ENCODE data around the gene GABARAP. TPM values are rescaled to one million over a fixed set of nuclear protein-coding genes. Genes with fewer than 3 reads are reported as not detected.

The GABARAP gene
- total and polyA plus RNA-seq, 2 experiments from 2014 or later, result 517 to 772 TPM

DNA sequence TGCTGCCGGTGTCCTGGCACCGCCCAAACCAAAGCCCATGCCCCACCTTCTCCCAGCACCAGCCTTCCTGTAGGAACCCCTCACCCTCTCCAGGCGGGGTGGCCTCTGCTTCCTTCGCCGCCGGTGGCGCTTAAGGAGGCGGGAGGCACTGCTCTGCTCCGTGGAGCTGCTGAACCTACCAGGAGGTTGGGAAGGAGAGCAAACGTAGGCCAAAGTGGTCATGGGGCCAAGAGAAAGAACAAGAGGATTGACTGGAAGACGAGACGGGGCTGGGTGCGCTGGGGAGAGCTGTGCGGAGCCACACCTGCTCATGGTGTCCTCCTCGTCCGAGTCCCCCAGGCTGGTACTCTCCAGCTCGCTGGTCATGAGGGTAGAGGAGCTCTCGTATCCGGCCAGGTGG, 12.7 kb downstream of the GABARAP start:
- Histone ChIP-seq H3K4me3 (no peak overlapping the region), H3K9me3 (ENCODE audit: low read depth) (no peaks in the 10 kb centered on the region), H3K27ac (no peak overlapping the region), H3K36me3 (peaks cover 46% of the 10 kb centered on the region), H3K4me1 (ENCODE audit: low read depth) (peaks cover 4% of the 10 kb centered on the region), H3K27me3 (no peaks in the 10 kb centered on the region)
- DNase-seq (ENCODE audit: low read depth in 1 of 2, low spot score in 1 of 2), result no peak
- TF ChIP-seq, protein P1, sequence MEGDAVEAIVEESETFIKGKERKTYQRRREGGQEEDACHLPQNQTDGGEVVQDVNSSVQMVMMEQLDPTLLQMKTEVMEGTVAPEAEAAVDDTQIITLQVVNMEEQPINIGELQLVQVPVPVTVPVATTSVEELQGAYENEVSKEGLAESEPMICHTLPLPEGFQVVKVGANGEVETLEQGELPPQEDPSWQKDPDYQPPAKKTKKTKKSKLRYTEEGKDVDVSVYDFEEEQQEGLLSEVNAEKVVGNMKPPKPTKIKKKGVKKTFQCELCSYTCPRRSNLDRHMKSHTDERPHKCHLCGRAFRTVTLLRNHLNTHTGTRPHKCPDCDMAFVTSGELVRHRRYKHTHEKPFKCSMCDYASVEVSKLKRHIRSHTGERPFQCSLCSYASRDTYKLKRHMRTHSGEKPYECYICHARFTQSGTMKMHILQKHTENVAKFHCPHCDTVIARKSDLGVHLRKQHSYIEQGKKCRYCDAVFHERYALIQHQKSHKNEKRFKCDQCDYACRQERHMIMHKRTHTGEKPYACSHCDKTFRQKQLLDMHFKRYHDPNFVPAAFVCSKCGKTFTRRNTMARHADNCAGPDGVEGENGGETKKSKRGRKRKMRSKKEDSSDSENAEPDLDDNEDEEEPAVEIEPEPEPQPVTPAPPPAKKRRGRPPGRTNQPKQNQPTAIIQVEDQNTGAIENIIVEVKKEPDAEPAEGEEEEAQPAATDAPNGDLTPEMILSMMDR (IDR thresholded peaks at IDR 0.05; ENCODE audit: low read depth, low read length), result no peak

DNA sequence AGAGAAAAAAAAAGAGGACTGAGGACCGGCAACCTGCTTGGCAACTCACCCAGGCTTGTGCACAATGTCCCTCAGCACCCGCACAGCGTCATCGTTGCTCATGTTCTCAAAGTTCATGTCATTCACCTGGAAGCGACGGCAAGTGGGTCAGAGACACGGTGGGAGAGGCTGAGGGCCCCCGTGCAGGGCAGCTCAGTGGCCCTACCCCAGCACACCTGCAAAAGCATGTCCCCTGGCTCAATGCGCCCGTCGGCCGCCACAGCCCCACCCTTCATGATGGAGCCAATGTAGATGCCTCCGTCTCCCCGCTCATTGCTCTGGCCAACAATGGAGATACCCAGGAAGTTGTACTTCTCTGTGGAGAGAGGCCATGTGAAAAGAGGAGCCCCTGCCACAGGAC, 13.3 kb downstream of the GABARAP start:
- Histone ChIP-seq H3K27ac (no peak overlapping the region), H3K4me3 (no peak overlapping the region), H3K36me3 (peaks cover 49% of the 10 kb centered on the region), H3K27me3 (no peaks in the 10 kb centered on the region), H3K9me3 (ENCODE audit: low read depth) (no peaks in the 10 kb centered on the region), H3K4me1 (ENCODE audit: low read depth) (peaks cover 4% of the 10 kb centered on the region)
- TF ChIP-seq, protein P1 (IDR thresholded peaks at IDR 0.05; ENCODE audit: low read depth, low read length), result no peak
- no peak for DNase-seq (ENCODE audit: low read depth in 1 of 2, low spot score in 1 of 2)

DNA sequence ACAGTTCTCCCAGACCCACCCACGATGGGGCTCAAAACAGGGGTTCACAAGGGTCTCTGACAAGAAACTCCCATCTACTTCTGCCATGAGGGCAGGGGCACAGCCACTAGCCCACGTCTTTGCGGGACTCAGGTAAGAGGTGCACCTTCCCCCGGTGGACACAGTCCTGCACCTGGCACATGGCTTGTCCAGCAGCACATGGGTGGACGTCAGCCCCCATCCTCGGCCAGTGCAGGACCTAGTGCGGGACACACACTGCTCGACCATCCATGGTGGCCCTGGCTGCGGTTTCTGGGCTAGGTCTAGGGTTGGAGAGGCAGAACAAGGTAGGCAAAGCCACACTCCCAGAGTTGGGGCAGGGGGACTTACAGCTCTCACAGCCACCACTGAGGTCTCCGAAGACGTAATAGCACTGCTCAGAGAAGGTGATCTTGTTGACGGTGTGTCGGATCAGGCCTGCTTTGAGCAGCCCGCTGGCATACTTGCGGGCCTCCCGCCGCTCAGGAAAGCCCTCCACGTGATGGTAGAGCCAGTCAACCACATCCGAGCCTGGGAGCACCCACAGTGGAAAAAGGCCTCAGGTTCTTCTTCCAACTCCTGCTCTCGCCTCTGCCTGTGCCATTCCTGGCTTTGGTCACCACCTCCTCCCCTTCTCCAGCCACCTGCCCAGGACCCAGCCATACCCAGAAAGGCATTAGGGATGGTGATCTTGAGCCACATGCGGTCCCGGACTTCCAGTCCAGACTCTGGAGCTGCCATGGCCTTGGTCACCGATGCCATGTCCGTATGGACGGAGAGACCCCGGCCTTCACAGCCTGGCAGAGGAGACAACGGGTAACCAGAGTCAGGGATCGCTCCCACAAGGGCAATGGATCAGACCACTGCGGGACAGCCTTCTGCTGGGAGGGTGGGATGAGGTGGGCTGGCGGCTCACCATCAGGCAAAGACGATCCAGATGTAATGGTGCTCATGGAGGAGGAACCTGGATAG, 15.2 kb downstream of the GABARAP start:
- TF ChIP-seq, protein P1 (IDR thresholded peaks at IDR 0.05; ENCODE audit: low read depth, low read length), result no peak
- Histone ChIP-seq H3K27ac (no peak overlapping the region), H3K27me3 (no peaks in the 10 kb centered on the region), H3K4me3 (no peak overlapping the region), H3K36me3 (peaks cover 68% of the 10 kb centered on the region), H3K4me1 (ENCODE audit: low read depth) (no peaks in the 10 kb centered on the region), H3K9me3 (ENCODE audit: low read depth) (no peaks in the 10 kb centered on the region)
- DNase-seq (ENCODE audit: low read depth in 1 of 2, low spot score in 1 of 2), result no peak

DNA sequence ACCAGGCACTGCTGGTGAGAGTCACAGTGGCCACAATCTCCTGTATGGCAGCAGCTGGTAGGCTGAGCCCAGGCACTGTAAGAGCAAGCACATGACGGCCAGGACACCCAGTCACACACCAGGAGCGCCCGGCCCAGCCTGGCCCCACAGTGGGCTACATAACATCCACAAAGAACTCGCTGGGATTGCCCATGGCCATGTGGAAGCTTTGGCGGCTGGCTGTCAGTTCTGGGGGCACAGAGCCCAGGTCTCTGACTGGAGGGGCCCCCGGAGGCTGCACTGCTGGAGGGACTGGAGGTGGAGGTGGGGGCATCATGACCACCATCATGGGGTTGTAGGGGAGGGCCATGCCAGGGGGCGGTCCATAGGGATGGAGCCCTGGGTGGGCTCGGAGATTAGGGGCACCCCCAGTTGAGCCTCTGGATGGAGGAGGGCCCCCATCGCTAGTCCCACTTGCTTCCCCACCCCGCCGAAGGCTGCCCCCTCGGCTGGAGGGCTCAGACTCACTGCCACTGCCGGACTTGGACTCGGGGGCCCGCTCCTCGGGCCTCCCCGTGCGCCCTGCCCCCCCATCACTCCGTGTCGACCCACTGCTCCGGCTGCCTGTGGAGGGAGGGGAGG, 16.4 kb downstream of the GABARAP start:
- no peak for DNase-seq (ENCODE audit: low read depth in 1 of 2, low spot score in 1 of 2)
- H3K27ac ChIP-seq, result no peak overlapping the region
- no peaks in the 10 kb centered on the region for H3K27me3 ChIP-seq
- H3K4me1 ChIP-seq (ENCODE audit: low read depth), result peaks cover under 1% of the 10 kb centered on the region
- H3K36me3 ChIP-seq, result peaks cover 70% of the 10 kb centered on the region
- TF ChIP-seq, protein P1 (IDR thresholded peaks at IDR 0.05; ENCODE audit: low read depth, low read length), result no peak
- no peak overlapping the region for H3K4me3 ChIP-seq
- no peaks in the 10 kb centered on the region for H3K9me3 ChIP-seq (ENCODE audit: low read depth)

DNA sequence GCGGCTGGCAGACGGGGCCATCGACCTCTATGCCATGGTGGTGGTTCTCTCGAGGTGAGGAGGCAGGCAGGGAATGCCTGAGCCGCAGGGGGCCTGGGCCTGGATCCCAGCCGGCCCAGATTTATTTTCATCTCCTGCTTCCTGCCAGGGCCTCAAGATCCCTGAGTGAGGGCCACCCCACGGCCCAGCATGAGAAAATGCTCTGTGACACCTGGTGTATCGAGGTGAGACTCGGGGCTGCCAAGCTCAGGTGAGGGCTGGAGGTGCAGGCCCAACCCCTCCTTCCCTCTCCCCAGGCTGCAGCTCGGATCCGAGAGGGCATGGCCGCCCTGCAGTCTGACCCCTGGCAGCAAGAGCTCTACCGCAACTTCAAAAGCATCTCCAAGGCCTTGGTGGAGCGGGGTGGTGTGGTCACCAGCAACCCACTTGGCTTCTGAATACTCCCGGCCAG, 17.6 kb downstream of the GABARAP start:
- Histone ChIP-seq H3K4me1 (ENCODE audit: low read depth) (peaks cover 6% of the 10 kb centered on the region), H3K27ac (peak overlapping the region; percentile 3), H3K27me3 (no peaks in the 10 kb centered on the region), H3K4me3 (no peak overlapping the region), H3K9me3 (ENCODE audit: low read depth) (no peaks in the 10 kb centered on the region), H3K36me3 (peaks cover 70% of the 10 kb centered on the region)
- TF ChIP-seq, protein P1 (IDR thresholded peaks at IDR 0.05; ENCODE audit: low read depth, low read length), result no peak
- no peak for DNase-seq (ENCODE audit: low read depth in 1 of 2, low spot score in 1 of 2)
